ENCODE data around the gene RPP25L. TPM values are rescaled to one million over a fixed set of nuclear protein-coding genes. Genes with fewer than 3 reads are reported as not detected.
A peak's percentile ranks its signal among the peaks of the same experiment; 100 is the strongest.

The RPP25L gene
- total and polyA plus RNA-seq, 9 of the 15 experiments (the other 6 are each of a cell fraction or from before 2014, with no cell fraction given) = 16.3 to 43.7 (median 29.0) TPM

GRCh38 chr9:34633851-34634550 is 22.1 kb upstream of the RPP25L start (continued):
- TF ChIP-seq RBM17 (IDR thresholded peaks at IDR 0.05; ENCODE audit: borderline replicate concordance, low read depth, low read length) (no peak), NKRF (IDR thresholded peaks at IDR 0.05; ENCODE audit: borderline replicate concordance) (no peak), RAD21 (CRISPR knock-in tag; conservative IDR thresholded peaks at IDR 0.05 in 1 of 2, IDR thresholded peaks at IDR 0.05 in 1 of 2) (peak; percentile 47 to 72), XRCC5 (IDR thresholded peaks at IDR 0.05; ENCODE audit: low read depth, low read length) (0 out of 2 replicates have a peak, but pooled peaks have one; percentile 40), ZNF778 (CRISPR knock-in tag; IDR thresholded peaks at IDR 0.05) (no peak), VEZF1 (CRISPR knock-in tag; IDR thresholded peaks at IDR 0.05) (0 out of 2 replicates have a peak, but pooled peaks have one; percentile 13), ZNF165 (CRISPR knock-in tag; IDR thresholded peaks at IDR 0.05; ENCODE audit: borderline replicate concordance) (no peak), SMAD4 (CRISPR knock-in tag; conservative IDR thresholded peaks at IDR 0.05) (no peak), C11orf30 (IDR thresholded peaks at IDR 0.05; ENCODE audit: low read depth) (no peak), NEUROD1 (IDR thresholded peaks at IDR 0.05; ENCODE audit: borderline replicate concordance, low read depth, low read length, partially characterized antibody) (no peak), ELK1 (CRISPR knock-in tag; IDR thresholded peaks at IDR 0.05) (no peak), SMC3 (conservative IDR thresholded peaks at IDR 0.05; ENCODE audit: insufficient read depth, low read depth, low read length) (peak; percentile 46; the same call in 1 of the 2 replicates), CBFA2T3 (IDR thresholded peaks at IDR 0.05) (no peak)

All from K562 (cell line).